ENCODE results near the gene KIAA2012. TPM values are rescaled to one million over a fixed set of nuclear protein-coding genes. Genes with fewer than 3 reads are reported as not detected.
A peak's percentile ranks its signal among the peaks of the same experiment; 100 is the strongest.

KIAA2012 gene
- total RNA-seq, 1 donor from 2014 or later = not detected

DNA sequence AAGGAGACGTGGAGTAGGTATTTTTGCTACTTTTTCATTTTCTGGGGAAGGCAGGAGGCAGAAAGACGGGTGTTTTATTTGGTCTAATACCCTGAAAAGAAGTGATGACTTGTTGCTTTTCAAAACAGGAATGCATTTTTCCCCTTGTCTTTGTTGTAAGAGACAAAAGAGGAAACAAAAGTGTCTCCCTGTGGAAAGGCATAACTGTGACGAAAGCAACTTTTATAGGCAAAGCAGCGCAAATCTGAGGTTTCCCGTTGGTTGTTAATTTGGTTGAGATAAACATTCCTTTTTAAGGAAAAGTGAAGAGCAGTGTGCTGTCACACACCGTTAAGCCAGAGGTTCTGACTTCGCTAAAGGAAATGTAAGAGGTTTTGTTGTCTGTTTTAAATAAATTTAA, 36.0 kb upstream of the KIAA2012 start:
- Histone ChIP-seq H3K9ac (ENCODE audit: low read length) (peak overlapping the region; percentile 80), H3K27ac (ENCODE audit: low read depth, low read length) (peak overlapping the region; percentile 92), H2AFZ (ENCODE audit: low read depth, low read length) (no peak overlapping the region), H3K36me3 (ENCODE audit: insufficient read depth, low read length) (no peaks in the 10 kb centered on the region), H3K79me2 (ENCODE audit: insufficient read depth, low read length) (peaks cover 58% of the 10 kb centered on the region), H3K4me2 (ENCODE audit: low read length) (peak overlapping the region; percentile 86), H3K4me3 (ENCODE audit: insufficient read depth, low read depth, low read length) (peak overlapping the region; percentile 77), H3K9me3 (ENCODE audit: insufficient read depth, low read depth, low read length) (no peaks in the 10 kb centered on the region), H3K27me3 (ENCODE audit: insufficient read depth, low read length) (no peaks in the 10 kb centered on the region), H3K4me1 (ENCODE audit: insufficient read depth, low read length) (peaks cover 34% of the 10 kb centered on the region), H4K20me1 (ENCODE audit: insufficient read depth, low read length) (peaks cover 45% of the 10 kb centered on the region)
- FAIRE-seq (peak; percentile 56), DNase-seq (ENCODE audit: low read depth) (peak; percentile 39)
- Mint-ChIP-seq H3K4me1 (ENCODE audit: low read depth, unreplicated experiment) (peaks cover 25% of the 10 kb centered on the region), H3K36me3 (ENCODE audit: low read depth, unreplicated experiment) (no peaks in the 10 kb centered on the region), H3K27ac (ENCODE audit: unreplicated experiment) (no peak overlapping the region), H3K9me3 (ENCODE audit: unreplicated experiment) (no peaks in the 10 kb centered on the region), H3K27me3 (ENCODE audit: low read depth, unreplicated experiment) (no peaks in the 10 kb centered on the region), H3K4me3 (ENCODE audit: unreplicated experiment) (no peak overlapping the region)
- TF ChIP-seq EZH2 (IDR thresholded peaks at IDR 0.05; ENCODE audit: insufficient read depth, low read length) = no peak
- TF ChIP-seq, protein P1, sequence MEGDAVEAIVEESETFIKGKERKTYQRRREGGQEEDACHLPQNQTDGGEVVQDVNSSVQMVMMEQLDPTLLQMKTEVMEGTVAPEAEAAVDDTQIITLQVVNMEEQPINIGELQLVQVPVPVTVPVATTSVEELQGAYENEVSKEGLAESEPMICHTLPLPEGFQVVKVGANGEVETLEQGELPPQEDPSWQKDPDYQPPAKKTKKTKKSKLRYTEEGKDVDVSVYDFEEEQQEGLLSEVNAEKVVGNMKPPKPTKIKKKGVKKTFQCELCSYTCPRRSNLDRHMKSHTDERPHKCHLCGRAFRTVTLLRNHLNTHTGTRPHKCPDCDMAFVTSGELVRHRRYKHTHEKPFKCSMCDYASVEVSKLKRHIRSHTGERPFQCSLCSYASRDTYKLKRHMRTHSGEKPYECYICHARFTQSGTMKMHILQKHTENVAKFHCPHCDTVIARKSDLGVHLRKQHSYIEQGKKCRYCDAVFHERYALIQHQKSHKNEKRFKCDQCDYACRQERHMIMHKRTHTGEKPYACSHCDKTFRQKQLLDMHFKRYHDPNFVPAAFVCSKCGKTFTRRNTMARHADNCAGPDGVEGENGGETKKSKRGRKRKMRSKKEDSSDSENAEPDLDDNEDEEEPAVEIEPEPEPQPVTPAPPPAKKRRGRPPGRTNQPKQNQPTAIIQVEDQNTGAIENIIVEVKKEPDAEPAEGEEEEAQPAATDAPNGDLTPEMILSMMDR (IDR thresholded peaks at IDR 0.05; ENCODE audit: insufficient read depth, low read depth, low read length) = no peak

DNA sequence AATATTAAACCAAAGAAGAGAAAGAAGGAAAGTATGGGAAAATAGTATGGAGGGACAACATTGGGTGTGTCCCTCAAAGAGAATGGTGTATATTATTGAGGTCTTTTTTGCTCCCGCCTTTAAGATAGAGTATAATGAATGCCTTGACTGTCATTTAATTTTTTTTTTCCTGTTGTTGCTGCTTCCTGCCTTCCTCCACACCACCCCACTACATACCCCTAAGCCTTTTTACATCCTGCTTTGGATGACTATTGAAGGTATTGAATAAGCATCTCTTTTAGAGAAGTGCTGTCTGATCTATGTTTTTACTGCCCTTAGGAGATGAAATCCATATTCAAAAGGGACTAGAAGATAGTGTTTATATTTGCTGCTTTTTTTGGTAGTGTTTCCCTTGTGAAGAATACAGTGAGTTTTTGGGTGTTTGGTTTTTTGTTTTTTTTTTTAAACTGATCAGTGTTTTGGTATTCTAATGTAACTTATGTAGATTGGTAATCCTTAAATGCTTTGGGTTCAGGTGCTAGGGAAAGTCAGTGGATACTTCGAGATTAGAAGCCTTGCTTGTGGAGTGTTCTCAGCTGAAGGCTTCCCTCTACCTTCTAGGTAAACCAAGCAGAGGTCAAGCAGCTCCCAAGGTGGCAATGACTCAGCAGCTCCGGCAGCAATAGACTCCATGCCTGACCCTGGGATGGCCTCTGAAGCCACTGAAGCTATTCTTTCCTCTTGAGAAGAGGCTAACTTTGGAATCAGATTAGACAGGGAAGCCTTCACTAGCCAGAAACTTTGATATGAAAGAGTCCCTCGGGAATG, 34.4 kb upstream of the KIAA2012 start:
- Histone ChIP-seq H3K27ac (ENCODE audit: low read depth, low read length) (peak overlapping the region; percentile 22), H3K27me3 (ENCODE audit: insufficient read depth, low read length) (no peaks in the 10 kb centered on the region), H3K9me3 (ENCODE audit: insufficient read depth, low read depth, low read length) (no peaks in the 10 kb centered on the region), H3K4me2 (ENCODE audit: low read length) (peak overlapping the region; percentile 86), H4K20me1 (ENCODE audit: insufficient read depth, low read length) (peaks cover 45% of the 10 kb centered on the region), H2AFZ (ENCODE audit: low read depth, low read length) (no peak overlapping the region), H3K4me1 (ENCODE audit: insufficient read depth, low read length) (peaks cover 35% of the 10 kb centered on the region), H3K79me2 (ENCODE audit: insufficient read depth, low read length) (peaks cover 58% of the 10 kb centered on the region), H3K9ac (ENCODE audit: low read length) (peak overlapping the region; percentile 68), H3K4me3 (ENCODE audit: insufficient read depth, low read depth, low read length) (peak overlapping the region; percentile 77), H3K36me3 (ENCODE audit: insufficient read depth, low read length) (no peaks in the 10 kb centered on the region)
- Mint-ChIP-seq H3K4me1 (ENCODE audit: low read depth, unreplicated experiment) (peaks cover 30% of the 10 kb centered on the region), H3K9me3 (ENCODE audit: unreplicated experiment) (no peaks in the 10 kb centered on the region), H3K27ac (ENCODE audit: unreplicated experiment) (peak overlapping the region; percentile 34), H3K27me3 (ENCODE audit: low read depth, unreplicated experiment) (no peaks in the 10 kb centered on the region), H3K36me3 (ENCODE audit: low read depth, unreplicated experiment) (no peaks in the 10 kb centered on the region), H3K4me3 (ENCODE audit: unreplicated experiment) (no peak overlapping the region)
- DNase-seq (ENCODE audit: low read depth) (peak; percentile 65), FAIRE-seq (no peak)
- TF ChIP-seq, protein P1 (IDR thresholded peaks at IDR 0.05; ENCODE audit: insufficient read depth, low read depth, low read length) = no peak
- TF ChIP-seq EZH2 (IDR thresholded peaks at IDR 0.05; ENCODE audit: insufficient read depth, low read length) = no peak
